ENCODE data around the gene UGGT1.

Gene UGGT1

DNA sequence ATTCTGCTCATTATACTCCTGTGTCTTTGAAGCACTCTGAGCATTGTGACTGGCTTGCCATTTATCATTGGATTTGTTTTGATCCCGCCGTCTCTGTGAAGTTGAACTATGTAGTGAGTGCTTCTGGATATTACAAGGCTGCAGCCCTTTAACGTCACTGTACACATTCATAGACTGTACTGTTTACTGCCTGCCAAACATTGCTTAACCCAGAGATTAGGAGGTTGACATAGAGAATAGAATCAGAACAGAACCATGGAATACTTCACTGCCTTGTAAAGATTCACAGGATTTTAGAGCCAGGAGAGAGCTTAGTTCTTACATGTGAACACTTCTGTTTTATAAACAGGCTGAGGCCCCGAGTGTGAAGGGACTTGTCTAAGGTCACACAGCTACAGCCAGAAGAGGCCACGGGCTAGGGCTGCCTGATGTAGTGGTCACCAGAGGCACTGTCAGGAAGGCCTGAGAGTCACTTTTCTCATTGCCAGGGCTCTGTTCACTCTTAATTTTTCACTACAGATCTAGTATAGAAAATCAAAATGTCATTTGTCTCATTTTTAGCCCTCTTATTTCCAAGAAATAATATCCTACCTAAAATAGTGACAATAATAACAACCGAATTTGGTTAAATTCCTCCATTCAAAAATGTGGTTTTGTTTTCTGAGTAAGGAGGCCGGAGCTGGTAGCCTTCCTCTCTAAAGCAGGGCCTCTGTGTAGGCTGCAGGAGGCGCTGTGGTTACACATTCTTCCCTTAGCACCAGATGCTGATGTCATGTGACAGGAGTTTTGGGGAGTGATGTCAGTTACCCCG is 87.9 kb downstream of the UGGT1 start:
- Histone ChIP-seq H3K79me1 (ENCODE audit: low read depth, low read length) (no peaks in the 10 kb centered on the region), H3K18ac (ENCODE audit: low read length) (no peak overlapping the region), H3K4me3 (ENCODE audit: low read length in 2 of 2) (no peak overlapping the region), H2BK12ac (ENCODE audit: low read length) (no peak overlapping the region), H3K23ac (ENCODE audit: low read depth, low read length, poor library complexity) (no peak overlapping the region), H4K91ac (ENCODE audit: low read depth, low read length, poor library complexity) (no peak overlapping the region), H2BK120ac (ENCODE audit: low read depth, low read length) (no peak overlapping the region), H3K4me1 (ENCODE audit: control insufficient read depth in 2 of 2, insufficient read depth in 1 of 2, low read depth in 1 of 2, low read length in 2 of 2) (no peaks in the 10 kb centered on the region), H3K36me3 (replicated peaks in 1 of 2; ENCODE audit: control insufficient read depth in 2 of 2, insufficient read depth in 2 of 2, low read length in 2 of 2) (peaks cover 23 to 98% of the 10 kb centered on the region in 2 donors), H2BK15ac (ENCODE audit: low read length) (no peak overlapping the region), H3K27ac (replicated peaks; ENCODE audit: low read length) (no peak overlapping the region), H3K4me2 (ENCODE audit: insufficient read depth, low read length, poor library complexity, severe bottlenecking) (no peak overlapping the region), H2AFZ (ENCODE audit: low read length) (no peak overlapping the region), H3K4ac (ENCODE audit: low read length) (no peak overlapping the region), H2BK5ac (ENCODE audit: low read length) (no peak overlapping the region), H3K14ac (ENCODE audit: low read length) (no peak overlapping the region), H3K9me3 (replicated peaks in 1 of 2; ENCODE audit: control insufficient read depth in 2 of 2, insufficient read depth in 1 of 2, low read depth in 1 of 2, low read length in 2 of 2) (no peaks in the 10 kb centered on the region), H3K9ac (ENCODE audit: low read depth, low read length, poor library complexity) (no peak overlapping the region), H4K8ac (ENCODE audit: low read depth, low read length) (no peak overlapping the region), H2AK5ac (ENCODE audit: low read depth, low read length) (no peak overlapping the region), H3K27me3 (ENCODE audit: control insufficient read depth in 3 of 3, insufficient read depth in 3 of 3, low read depth in 1 of 3, low read length in 3 of 3) (no peaks in the 10 kb centered on the region)
- peak; percentile 51 for DNase-seq (ENCODE audit: low spot score)
- no CpG with 5 or more reads among the region's 9 CpGs for WGBS, 2 donors (ENCODE audit: extremely low coverage in 2 of 2, insufficient read length in 2 of 2, insufficient replicate concordance in 1 of 2)

DNA sequence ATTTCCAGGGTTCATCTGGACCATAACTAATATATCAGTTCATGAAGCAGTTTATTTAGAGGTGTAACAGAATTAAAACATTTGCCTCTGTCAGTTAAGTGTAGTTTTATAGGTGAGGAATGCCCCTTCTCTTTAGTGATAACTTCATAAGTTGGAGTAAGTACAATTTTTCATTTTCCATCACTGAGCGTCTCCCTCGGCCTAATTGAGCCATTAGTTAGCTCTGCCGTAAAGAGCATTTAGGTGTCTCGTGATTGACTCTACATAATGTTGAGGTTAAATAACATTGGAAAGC is 88.4 kb downstream of the UGGT1 start:
- no peak overlapping the region for H2BK5ac ChIP-seq (ENCODE audit: low read length)
- H2AFZ ChIP-seq (ENCODE audit: low read length) = no peak overlapping the region
- no peak overlapping the region for H3K14ac ChIP-seq (ENCODE audit: low read length)
- H3K23ac ChIP-seq (ENCODE audit: low read depth, low read length, poor library complexity) = no peak overlapping the region
- WGBS, 2 donors (ENCODE audit: extremely low coverage in 2 of 2, insufficient read length in 2 of 2, insufficient replicate concordance in 1 of 2) = no CpG with 5 or more reads among the region's 4 CpGs
- H3K79me1 ChIP-seq (ENCODE audit: low read depth, low read length) = no peaks in the 10 kb centered on the region
- no peak overlapping the region for H3K27ac ChIP-seq (replicated peaks; ENCODE audit: low read length)
- no peak overlapping the region for H2BK15ac ChIP-seq (ENCODE audit: low read length)
- no peak overlapping the region for H2BK12ac ChIP-seq (ENCODE audit: low read length)
- H4K91ac ChIP-seq (ENCODE audit: low read depth, low read length, poor library complexity) = no peak overlapping the region
- no peaks in the 10 kb centered on the region for H3K9me3 ChIP-seq (replicated peaks in 1 of 2; ENCODE audit: control insufficient read depth in 2 of 2, insufficient read depth in 1 of 2, low read depth in 1 of 2, low read length in 2 of 2)
- H3K9ac ChIP-seq (ENCODE audit: low read depth, low read length, poor library complexity) = no peak overlapping the region
- DNase-seq (ENCODE audit: low spot score) = no peak
- no peak overlapping the region for H3K18ac ChIP-seq (ENCODE audit: low read length)
- H2BK120ac ChIP-seq (ENCODE audit: low read depth, low read length) = no peak overlapping the region
- H3K4me3 ChIP-seq (ENCODE audit: low read length in 2 of 2) = no peak overlapping the region
- H3K4me2 ChIP-seq (ENCODE audit: insufficient read depth, low read length, poor library complexity, severe bottlenecking) = no peak overlapping the region
- no peaks in the 10 kb centered on the region for H3K27me3 ChIP-seq (ENCODE audit: control insufficient read depth in 3 of 3, insufficient read depth in 3 of 3, low read depth in 1 of 3, low read length in 3 of 3)
- H3K4me1 ChIP-seq (ENCODE audit: control insufficient read depth in 2 of 2, insufficient read depth in 1 of 2, low read depth in 1 of 2, low read length in 2 of 2) = no peaks in the 10 kb centered on the region
- H4K8ac ChIP-seq (ENCODE audit: low read depth, low read length) = no peak overlapping the region
- H3K4ac ChIP-seq (ENCODE audit: low read length) = no peak overlapping the region
- no peak overlapping the region for H2AK5ac ChIP-seq (ENCODE audit: low read depth, low read length)
- peaks cover 23 to 99% of the 10 kb centered on the region in 2 donors for H3K36me3 ChIP-seq (replicated peaks in 1 of 2; ENCODE audit: control insufficient read depth in 2 of 2, insufficient read depth in 2 of 2, low read length in 2 of 2)

DNA sequence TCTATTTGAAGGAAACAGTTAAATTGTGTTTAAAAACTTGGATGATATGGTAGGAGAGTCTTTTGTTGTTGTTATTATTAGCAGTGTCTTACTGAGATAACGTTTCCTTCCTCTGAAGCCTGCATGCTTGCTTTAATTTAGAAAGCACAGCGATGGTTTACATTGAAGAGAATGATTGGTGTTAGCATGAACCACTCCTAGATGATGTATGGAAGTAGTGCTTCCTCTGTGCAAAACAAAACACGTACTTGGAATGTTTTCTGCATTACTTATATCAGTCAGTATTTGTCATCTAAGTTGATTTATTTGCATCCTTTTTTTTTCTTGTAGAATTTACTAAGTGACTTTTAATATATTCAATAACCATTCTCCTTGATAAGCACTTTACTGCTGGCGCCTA is 89.0 kb downstream of the UGGT1 start:
- Histone ChIP-seq H2BK15ac (ENCODE audit: low read length) (no peak overlapping the region), H3K4me3 (ENCODE audit: low read length in 2 of 2) (no peak overlapping the region), H2AFZ (ENCODE audit: low read length) (no peak overlapping the region), H2AK5ac (ENCODE audit: low read depth, low read length) (no peak overlapping the region), H3K4me1 (ENCODE audit: control insufficient read depth in 2 of 2, insufficient read depth in 1 of 2, low read depth in 1 of 2, low read length in 2 of 2) (no peaks in the 10 kb centered on the region), H3K4me2 (ENCODE audit: insufficient read depth, low read length, poor library complexity, severe bottlenecking) (no peak overlapping the region), H4K8ac (ENCODE audit: low read depth, low read length) (no peak overlapping the region), H2BK120ac (ENCODE audit: low read depth, low read length) (no peak overlapping the region), H3K9me3 (replicated peaks in 1 of 2; ENCODE audit: control insufficient read depth in 2 of 2, insufficient read depth in 1 of 2, low read depth in 1 of 2, low read length in 2 of 2) (no peaks in the 10 kb centered on the region), H3K4ac (ENCODE audit: low read length) (no peak overlapping the region), H4K91ac (ENCODE audit: low read depth, low read length, poor library complexity) (no peak overlapping the region), H2BK5ac (ENCODE audit: low read length) (no peak overlapping the region), H3K36me3 (replicated peaks in 1 of 2; ENCODE audit: control insufficient read depth in 2 of 2, insufficient read depth in 2 of 2, low read length in 2 of 2) (peaks cover 22 to 99% of the 10 kb centered on the region in 2 donors), H3K27ac (replicated peaks; ENCODE audit: low read length) (no peak overlapping the region), H3K9ac (ENCODE audit: low read depth, low read length, poor library complexity) (no peak overlapping the region), H3K18ac (ENCODE audit: low read length) (no peak overlapping the region), H2BK12ac (ENCODE audit: low read length) (no peak overlapping the region), H3K79me1 (ENCODE audit: low read depth, low read length) (no peaks in the 10 kb centered on the region), H3K14ac (ENCODE audit: low read length) (no peak overlapping the region), H3K23ac (ENCODE audit: low read depth, low read length, poor library complexity) (no peak overlapping the region), H3K27me3 (ENCODE audit: control insufficient read depth in 3 of 3, insufficient read depth in 3 of 3, low read depth in 1 of 3, low read length in 3 of 3) (no peaks in the 10 kb centered on the region)
- WGBS, 2 donors (ENCODE audit: extremely low coverage in 2 of 2, insufficient read length in 2 of 2, insufficient replicate concordance in 1 of 2) = no CpG with 5 or more reads among the region's 4 CpGs
- no peak for DNase-seq (ENCODE audit: low spot score)

DNA sequence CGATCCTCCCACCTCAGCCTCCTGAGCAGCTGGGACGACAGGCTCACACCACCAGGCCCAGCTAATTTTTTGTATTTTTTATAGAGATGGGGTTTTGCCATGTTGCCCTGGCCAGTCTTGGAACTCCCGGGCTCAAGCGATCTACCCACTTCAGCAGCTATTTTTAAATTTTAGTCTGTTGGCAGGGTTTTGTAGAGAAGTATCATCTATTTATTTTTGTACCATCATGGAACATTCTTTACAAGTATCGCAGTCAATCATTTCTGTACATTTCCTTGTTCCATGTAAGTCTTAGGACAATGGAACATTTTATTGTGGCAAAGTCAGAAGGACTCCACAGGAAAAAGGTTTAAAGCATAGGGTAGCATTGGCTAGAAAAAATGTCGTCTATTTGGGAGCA is 94.6 kb downstream of the UGGT1 start:
- H2BK5ac ChIP-seq (ENCODE audit: low read length) = no peak overlapping the region
- no peak overlapping the region for H2AK5ac ChIP-seq (ENCODE audit: low read depth, low read length)
- no peak overlapping the region for H2BK12ac ChIP-seq (ENCODE audit: low read length)
- no peak overlapping the region for H2AFZ ChIP-seq (ENCODE audit: low read length)
- WGBS, 2 donors (ENCODE audit: extremely low coverage in 2 of 2, insufficient read length in 2 of 2, insufficient replicate concordance in 1 of 2) = no CpG with 5 or more reads among the region's 6 CpGs
- no peaks in the 10 kb centered on the region for H3K27me3 ChIP-seq (ENCODE audit: control insufficient read depth in 3 of 3, insufficient read depth in 3 of 3, low read depth in 1 of 3, low read length in 3 of 3)
- no peak for DNase-seq (ENCODE audit: low spot score)
- H3K4me2 ChIP-seq (ENCODE audit: insufficient read depth, low read length, poor library complexity, severe bottlenecking) = no peak overlapping the region
- no peak overlapping the region for H3K4ac ChIP-seq (ENCODE audit: low read length)
- H3K9ac ChIP-seq (ENCODE audit: low read depth, low read length, poor library complexity) = no peak overlapping the region
- no peak overlapping the region for H3K18ac ChIP-seq (ENCODE audit: low read length)
- no peaks in the 10 kb centered on the region for H3K4me1 ChIP-seq (ENCODE audit: control insufficient read depth in 2 of 2, insufficient read depth in 1 of 2, low read depth in 1 of 2, low read length in 2 of 2)
- no peak overlapping the region for H3K4me3 ChIP-seq (ENCODE audit: low read length in 2 of 2)
- no peak overlapping the region for H3K14ac ChIP-seq (ENCODE audit: low read length)
- no peak overlapping the region for H3K27ac ChIP-seq (replicated peaks; ENCODE audit: low read length)
- H3K36me3 ChIP-seq (replicated peaks in 1 of 2; ENCODE audit: control insufficient read depth in 2 of 2, insufficient read depth in 2 of 2, low read length in 2 of 2) = peaks cover 14 to 97% of the 10 kb centered on the region in 2 donors
- no peak overlapping the region for H4K8ac ChIP-seq (ENCODE audit: low read depth, low read length)
- H3K9me3 ChIP-seq (replicated peaks in 1 of 2; ENCODE audit: control insufficient read depth in 2 of 2, insufficient read depth in 1 of 2, low read depth in 1 of 2, low read length in 2 of 2) = no peaks in the 10 kb centered on the region
- H3K79me1 ChIP-seq (ENCODE audit: low read depth, low read length) = no peaks in the 10 kb centered on the region
- no peak overlapping the region for H4K91ac ChIP-seq (ENCODE audit: low read depth, low read length, poor library complexity)
- no peak overlapping the region for H2BK120ac ChIP-seq (ENCODE audit: low read depth, low read length)
- H3K23ac ChIP-seq (ENCODE audit: low read depth, low read length, poor library complexity) = no peak overlapping the region
- H2BK15ac ChIP-seq (ENCODE audit: low read length) = no peak overlapping the region
